GM12878 (cell line): ENCODE data around the gene ONECUT2. TPM values are rescaled to one million over a fixed set of nuclear protein-coding genes. Genes with fewer than 3 reads are reported as not detected.

ENCODE experiments used
- ATAC-seq: fragments of 200-7000 bp; cut with Tn5 transposase; 3 replicates; pipeline ENCODE4 v1.9.1; 2020; ENCODE audit warnings: mild to moderate bottlenecking, moderate library complexity
- BruUV-seq: library from RNA; stranded (reverse); fragments of 400-500 nt; replicated peaks from 2 replicates; lab custom pipeline; 2021; lab: Mats Ljungman, UMichigan
- CTCF ChIA-PET: fragments of 300-600 bp; sonication (Branson Sonifier 250); formaldehyde crosslinking; extraction: SDS; loops from one replicate; lab custom pipeline; 2021; ENCODE audit warnings: inconsistent platforms; lab: Yijun Ruan, JAX
- POLR2A ChIA-PET: fragments of 350-600 bp; formaldehyde crosslinking; extraction: SDS; loops from one replicate; lab custom pipeline; 2021; ENCODE audit warnings: inconsistent platforms; lab: Charles Lee
- RAD21 ChIA-PET: fragments of 300-600 bp; sonication (Branson Sonifier 250); formaldehyde crosslinking; loops from one replicate; lab custom pipeline; 2023; ENCODE audit warnings: antibody characterized with exemption; ENCODE audit not compliant: unreplicated experiment; lab: Charles Lee
- SMC1A ChIA-PET: fragments of 300-600 bp; sonication (Branson Sonifier 250); formaldehyde crosslinking; loops from one replicate; lab custom pipeline; 2023; ENCODE audit not compliant: unreplicated experiment, uncharacterized antibody; lab: Charles Lee
- DNase-seq: peaks from one replicate; pipeline ENCODE4 v3.0.0-alpha.2; 2011; ENCODE audit warnings: low read depth, low spot score
- FAIRE-seq: peaks from 3 replicates; lab custom pipeline; 2011; peaks lifted over from hg19 to GRCh38; lab: Jason Lieb, UNC
- H2AFZ ChIP-seq: 2 replicates; pipeline ENCODE4 v1.6.0; 2011; ENCODE audit warnings: low read depth, low read length, control low read depth; ENCODE audit not compliant: control insufficient read depth
- H3K27ac ChIP-seq: 2 replicates; pipeline ENCODE4 v1.5.1; 2011; ENCODE audit warnings: control low read depth; ENCODE audit not compliant: control insufficient read depth, insufficient read depth
- H3K27me3 ChIP-seq, 2 experiments: replicated peaks in 1 of 2; 2 replicates each; pipeline versions ENCODE4 v1.6.0 to v1.6.1; 2011; ENCODE audit warnings: low read length in 1 of 2; ENCODE audit not compliant: control insufficient read depth in 2 of 2, insufficient read depth in 2 of 2
- H3K36me3 ChIP-seq, 2 experiments: 2 replicates each; pipeline ENCODE4 v1.5.1; 2011; ENCODE audit warnings: low read length in 1 of 2; ENCODE audit not compliant: control insufficient read depth in 2 of 2, insufficient read depth in 2 of 2
- H3K4me1 ChIP-seq: 2 replicates; pipeline ENCODE4 v1.6.1; 2011; ENCODE audit warnings: mild to moderate bottlenecking, low read length, moderate library complexity, mixed read lengths; ENCODE audit not compliant: control insufficient read depth, insufficient read depth
- H3K4me2 ChIP-seq: 2 replicates; pipeline ENCODE4 v1.6.0; 2011; ENCODE audit warnings: control low read depth; ENCODE audit not compliant: control insufficient read depth, insufficient read depth
- H3K4me3 ChIP-seq: fragments of 200-600 bp; sonication (generic); 2 replicates; pipeline ENCODE4 v1.5.1; 2016
- H3K79me2 ChIP-seq: 2 replicates; pipeline ENCODE4 v1.6.0; 2011; ENCODE audit warnings: low read length; ENCODE audit not compliant: control insufficient read depth, insufficient read depth
- H3K9ac ChIP-seq: 2 replicates; pipeline ENCODE4 v1.8.0; 2011; ENCODE audit warnings: low read length, control low read depth, mixed read lengths; ENCODE audit not compliant: control insufficient read depth, insufficient read depth
- H3K9me3 ChIP-seq: replicated peaks from 3 replicates; pipeline ENCODE4 v1.5.1; 2011; ENCODE audit warnings: mild to moderate bottlenecking, low read length; ENCODE audit not compliant: control insufficient read depth, insufficient read depth
- H4K20me1 ChIP-seq: 2 replicates; pipeline ENCODE4 v1.6.0; 2011; ENCODE audit not compliant: control insufficient read depth, insufficient read depth
- WGBS: methylation state at CpG from one replicate; pipeline ENCODE4 v1.1.6; 2016; ENCODE audit warnings: low lambda C conversion rate; ENCODE audit not compliant: insufficient replicate concordance, insufficient coverage; ENCODE audit errors: missing lambda C conversion rate; 5-methylcytosine and 5-hydroxymethylcytosine counted together
- in situ Hi-C: fragments of 300-500 bp; cut with MboI; formaldehyde crosslinking; loops from 9 replicates; pipeline ENCODE4 v1.14.3; 2018; ENCODE audit warnings: mixed read lengths
- intact Hi-C: fragments of 100-400 bp; cut with micrococcal nuclease; formaldehyde crosslinking; loops from one replicate; pipeline ENCODE4 v1.14.2; 2022; ENCODE audit not compliant: unreplicated experiment
- polyA plus RNA-seq, 11 experiments: library from polyadenylated mRNA; depleted of rRNA in 4 of 11; unstranded in 6 of 11; stranded (reverse) in 5 of 11; fragments of >200 nt; fragmentation: Nextera tagmentation in 4 of 11; fragmentation: Illumina TruSeq in 1 of 11; extraction: Ambion mirVana in 4 of 11; extraction: Trizol in 1 of 11; gene quantifications; 1 replicate in 1 of 11; 2 replicates in 10 of 11; pipeline versions ENCODE4 v1.2.1 to v1.2.3, GENCODE V29; 2011 to 2016; ENCODE audit warnings: inconsistent platforms in 2 of 11, missing spikeins in 2 of 11, low read depth in 1 of 11
- total RNA-seq, 4 experiments: library from RNA; depleted of rRNA in 3 of 4; stranded (reverse); fragments of >200 nt in 3 of 4; fragmentation: Illumina TruSeq in 1 of 4; extraction: Trizol in 1 of 4; gene quantifications; 2 replicates each; pipeline versions ENCODE4 v1.2.1 to v1.2.3, GENCODE V29; 2013 to 2021
- TF ChIP-seq, protein P1 (sequence below): IDR thresholded peaks from 2 replicates; pipeline ENCODE4 v1.6.1; 2011; ENCODE audit warnings: low read depth, mild to moderate bottlenecking, low read length, moderate library complexity, borderline replicate concordance; ENCODE audit errors: extremely low read depth
- TF ChIP-seq, protein P2 (sequence below): IDR thresholded peaks from 2 replicates; pipeline ENCODE4 v1.6.1; 2011; ENCODE audit warnings: low read depth, low read length, improper control_type of control experiment, borderline replicate concordance

Gene ONECUT2
- total and polyA plus RNA-seq, 10 of the 15 experiments (the other 5 are each of a cell fraction or from before 2014, with no cell fraction given): 0.01 to 0.03 TPM; not detected in 8

DNA sequence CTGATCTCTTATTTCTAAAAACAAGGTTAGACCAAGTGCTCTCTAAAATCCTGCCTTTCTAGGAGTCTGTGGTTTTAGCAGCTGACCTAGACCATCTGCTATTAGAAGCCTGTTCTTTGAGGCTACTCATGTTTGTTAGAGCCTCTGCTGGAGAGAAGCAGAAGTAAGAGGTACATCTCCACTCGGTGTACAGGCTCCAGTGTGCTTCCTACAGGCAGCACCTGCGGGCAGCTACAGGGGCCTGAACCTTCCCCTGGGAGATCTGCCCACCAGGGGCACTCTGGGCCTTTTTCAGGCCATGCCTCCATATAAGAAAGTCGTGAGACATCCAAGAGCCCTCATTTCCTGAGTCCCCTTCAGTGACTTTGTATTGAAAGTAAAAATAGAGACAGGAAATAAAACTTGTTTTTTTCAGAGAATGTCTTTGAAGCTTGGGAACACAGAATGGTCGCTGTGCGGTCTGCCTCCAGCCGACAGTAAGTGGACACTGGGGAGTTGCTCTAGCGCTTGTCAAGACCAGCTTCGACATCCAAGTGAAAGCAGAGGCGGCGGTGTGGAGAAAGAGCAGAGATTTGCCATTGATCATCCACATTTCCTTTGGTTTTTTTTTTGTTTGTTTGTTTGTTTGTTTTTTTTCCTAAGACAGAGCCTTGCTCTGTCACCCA lies 31.7 kb downstream of the ONECUT2 start (continued):
- TF ChIP-seq, protein P1, sequence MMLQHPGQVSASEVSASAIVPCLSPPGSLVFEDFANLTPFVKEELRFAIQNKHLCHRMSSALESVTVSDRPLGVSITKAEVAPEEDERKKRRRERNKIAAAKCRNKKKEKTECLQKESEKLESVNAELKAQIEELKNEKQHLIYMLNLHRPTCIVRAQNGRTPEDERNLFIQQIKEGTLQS: no peak

DNA sequence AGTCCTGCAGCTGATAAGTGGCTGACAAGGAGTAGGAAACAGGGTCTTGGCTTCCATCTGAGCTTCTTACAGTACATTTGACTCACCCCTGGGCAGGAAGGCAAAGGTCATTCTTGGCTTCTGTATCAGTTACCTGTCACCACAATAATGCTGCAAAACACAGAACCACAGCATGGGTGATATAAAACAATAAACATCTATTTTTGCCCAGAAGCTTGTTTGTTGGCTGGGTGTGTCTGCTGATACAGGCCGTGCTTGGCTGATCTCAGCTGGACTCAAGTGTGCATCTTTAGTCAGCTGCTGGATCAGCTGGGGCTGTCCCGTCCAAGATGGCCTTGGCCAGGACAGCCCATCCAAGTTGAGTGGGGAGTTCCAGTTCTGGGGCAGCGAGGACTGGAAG lies 34.7 kb downstream of the ONECUT2 start:
- Histone ChIP-seq H3K79me2 (no peaks in the 10 kb centered on the region), H3K9me3 (no peaks in the 10 kb centered on the region), H3K36me3 (no peaks in the 10 kb centered on the region), H3K9ac (no peak overlapping the region), H2AFZ (no peak overlapping the region), H3K27me3 (no peaks in the 10 kb centered on the region; a peak in 1 of 4 replicates), H4K20me1 (no peaks in the 10 kb centered on the region), H3K4me2 (no peak overlapping the region), H3K4me1 (no peaks in the 10 kb centered on the region), H3K4me3 (no peak overlapping the region), H3K27ac (no peak overlapping the region)
- ChIA-PET RAD21 (no interaction called here), POLR2A (no interaction called here), CTCF (interaction anchor here (1.1 kb wide), 1 partner anchor 680 kb away, joined by 3 read pairs; no protein-coding TSS in a partner anchor), SMC1A (no interaction called here)
- no TSS peak for BruUV-seq
- FAIRE-seq: no peak
- in situ Hi-C loops (no loop called here), intact Hi-C loops (no loop called here)
- no peak for ATAC-seq
- TF ChIP-seq, protein P2, sequence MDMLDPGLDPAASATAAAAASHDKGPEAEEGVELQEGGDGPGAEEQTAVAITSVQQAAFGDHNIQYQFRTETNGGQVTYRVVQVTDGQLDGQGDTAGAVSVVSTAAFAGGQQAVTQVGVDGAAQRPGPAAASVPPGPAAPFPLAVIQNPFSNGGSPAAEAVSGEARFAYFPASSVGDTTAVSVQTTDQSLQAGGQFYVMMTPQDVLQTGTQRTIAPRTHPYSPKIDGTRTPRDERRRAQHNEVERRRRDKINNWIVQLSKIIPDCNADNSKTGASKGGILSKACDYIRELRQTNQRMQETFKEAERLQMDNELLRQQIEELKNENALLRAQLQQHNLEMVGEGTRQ: no peak
- 0% methylated on average over 3 of the region's 3 CpGs for WGBS
- DNase-seq: no peak
